ENCODE measurements around the gene POLR2F.

Gene POLR2F

GRCh38 chr22:37953437-37954179 is at the start of gene POLR2F, which contains the start of gene C22orf23:
Gene POLR2F, plus strand, starts transcription at chr22:37953699. Its CDS starts 89 bp downstream, at chr22:37953788.
Gene C22orf23, minus strand, starts transcription at chr22:37953601. Its CDS starts 452 bp downstream, at chr22:37953149.
- peak; percentile 98 for DNase-seq (ENCODE audit: low spot score)

GRCh38 chr22:37904572-37905533 is 48.6 kb upstream of the POLR2F start:
- DNase-seq (ENCODE audit: low spot score), result no peak

- DNase-seq (ENCODE audit: low spot score), result peak; percentile 97
These were observed 47.8 kb upstream of the POLR2F start, which contains the start of gene MICALL1 for GRCh38 chr22:37905534-37906363. Gene MICALL1, plus strand, starts transcription at chr22:37906297. Its CDS starts 126 bp downstream, at chr22:37906423.

GRCh38 chr22:37906364-37907008 is 47.0 kb upstream of the POLR2F start:
- DNase-seq (ENCODE audit: low spot score), result peak; percentile 70

- no peak for DNase-seq (ENCODE audit: low spot score)
These were observed 46.2 kb upstream of the POLR2F start for GRCh38 chr22:37907036-37907954.

GRCh38 chr22:37909766-37910165 is 43.7 kb upstream of the POLR2F start:
- DNase-seq (ENCODE audit: low spot score), result no peak

GRCh38 chr22:37910890-37911672 is 42.4 kb upstream of the POLR2F start:
- no peak for DNase-seq (ENCODE audit: low spot score)

GRCh38 chr22:37911697-37912096 is 41.8 kb upstream of the POLR2F start:
- no peak for DNase-seq (ENCODE audit: low spot score)

- DNase-seq (ENCODE audit: low spot score), result no peak
These were observed 41.3 kb upstream of the POLR2F start for GRCh38 chr22:37912171-37912570.

GRCh38 chr22:37913233-37913721 is 40.2 kb upstream of the POLR2F start:
- no peak for DNase-seq (ENCODE audit: low spot score)

- no peak for DNase-seq (ENCODE audit: low spot score)
These were observed 37.2 kb upstream of the POLR2F start for GRCh38 chr22:37916311-37916710.

GRCh38 chr22:37917874-37918548 is 35.5 kb upstream of the POLR2F start:
- DNase-seq (ENCODE audit: low spot score), result no peak

- no peak for DNase-seq (ENCODE audit: low spot score)
These were observed 34.8 kb upstream of the POLR2F start for GRCh38 chr22:37918580-37919270.

- DNase-seq (ENCODE audit: low spot score), result no peak
These were observed 33.4 kb upstream of the POLR2F start for GRCh38 chr22:37920126-37920525.

- no peak for DNase-seq (ENCODE audit: low spot score)
These were observed 31.3 kb upstream of the POLR2F start for GRCh38 chr22:37922191-37922590.

GRCh38 chr22:37923927-37924326 is 29.6 kb upstream of the POLR2F start:
- DNase-seq (ENCODE audit: low spot score), result no peak

- DNase-seq (ENCODE audit: low spot score), result no peak
These were observed 29.0 kb upstream of the POLR2F start for GRCh38 chr22:37924386-37925065.

Measured in iPS-NIHi11 (cell line).